ENCODE measurements around the gene IKZF4. TPM values are rescaled to one million over a fixed set of nuclear protein-coding genes. Genes with fewer than 3 reads are reported as not detected.

IKZF4 gene
- total RNA-seq, 1 experiment from 2014 or later: 8.5 TPM

GRCh38 chr12:55996201-55996714 lies 24.6 kb upstream of the IKZF4 start:
- ATAC-seq (peak; percentile 23; the same call in 1 of the 2 replicates), DNase-seq (ENCODE audit: low read depth, low spot score) (no peak)
- H3K27me3 ChIP-seq (ENCODE audit: insufficient read depth, low read length): no peaks in the 10 kb centered on the region
- peak overlapping the region; percentile 37 for H2AFZ ChIP-seq (ENCODE audit: low read depth, low read length, poor library complexity, severe bottlenecking)
- no TSS peak for BruUV-seq (replicated peaks)
- RAD21 ChIA-PET (ENCODE audit: low non-redundant PET in 1 of 2, low total read pairs in 2 of 2, uncharacterized antibody in 2 of 2, unreplicated experiment in 2 of 2): interaction anchor here (0.8 to 2.0 kb wide), 4 partner anchors 22 to 44 kb away, joined by 3 to 6 read pairs (median 5); partner anchors contain the start of gene RAB5B (in 1 of the 2)
- no peaks in the 10 kb centered on the region for H3K9me3 ChIP-seq (ENCODE audit: control insufficient read depth in 1 of 2, insufficient read depth in 1 of 2, low read depth in 1 of 2, low read length in 2 of 2)
- TF ChIP-seq POLR2AphosphoS5 (IDR thresholded peaks at IDR 0.05; ENCODE audit: low read depth, low read length): no peak
- no peak for TF ChIP-seq FOSL1 (IDR thresholded peaks at IDR 0.05; ENCODE audit: low read depth)
- TF ChIP-seq CBX3 (IDR thresholded peaks at IDR 0.05; ENCODE audit: low read depth): 0 out of 2 replicates have a peak, but pooled peaks have one; percentile 25
- TF ChIP-seq YY1 (IDR thresholded peaks at IDR 0.05; ENCODE audit: extremely low read depth, insufficient replicate concordance, low read depth, low read length): no peak
- no peak for TF ChIP-seq SIN3A (IDR thresholded peaks at IDR 0.05; ENCODE audit: low read depth)
- peak; percentile 85 for TF ChIP-seq RAD21 (IDR thresholded peaks at IDR 0.05; ENCODE audit: low read depth)
- peak; percentile 24; the same call in 1 of the 2 replicates for TF ChIP-seq SP1 (IDR thresholded peaks at IDR 0.05; ENCODE audit: low read depth)
- no peak for TF ChIP-seq REST (IDR thresholded peaks at IDR 0.05; ENCODE audit: low read depth)
- peak; percentile 73 to 94 (median 84) for TF ChIP-seq CTCF (IDR thresholded peaks at IDR 0.05 in 2 of 3, conservative IDR thresholded peaks at IDR 0.05 in 1 of 3; ENCODE audit: borderline replicate concordance in 1 of 3, insufficient read depth in 1 of 3, low read depth in 2 of 3, low read length in 2 of 3)
- no peak for TF ChIP-seq ZBTB33 (IDR thresholded peaks at IDR 0.05; ENCODE audit: extremely low read depth, insufficient replicate concordance, low read length)
- TF ChIP-seq SRF (IDR thresholded peaks at IDR 0.05; ENCODE audit: low read depth): no peak
- peak overlapping the region; percentile 73 for H3K9ac ChIP-seq (ENCODE audit: low read length)
- no peaks in the 10 kb centered on the region for H3K9me2 ChIP-seq (ENCODE audit: insufficient read depth)
- peaks cover 8 to 20% of the 10 kb centered on the region in 2 experiments; a peak in 2 of 4 replicates for H3K36me3 ChIP-seq (ENCODE audit: control insufficient read depth in 1 of 2, insufficient read depth in 2 of 2, low read length in 2 of 2)
- H4K20me1 ChIP-seq (ENCODE audit: insufficient read depth): no peaks in the 10 kb centered on the region
- CTCF ChIA-PET: interaction anchor here (0.5 to 3.5 kb wide), 21 partner anchors 12 to 259 kb away, joined by 3 to 48 read pairs (median 4); partner anchors contain the start of genes DNAJC14, ERBB3, MYL6 and RAB5B
- H3K4me3 ChIP-seq (replicated peaks in 1 of 2; ENCODE audit: low read depth in 1 of 2, low read length in 2 of 2): peak overlapping the region; percentile 62 to 76
- H3K79me2 ChIP-seq (ENCODE audit: insufficient read depth, low read length): no peaks in the 10 kb centered on the region
- POLR2A ChIA-PET: interaction anchor here (0.6 to 2.8 kb wide), 6 partner anchors 10 to 314 kb away, joined by 3 to 22 read pairs (median 4); partner anchors contain the start of gene ZC3H10
- peaks cover 8 to 15% of the 10 kb centered on the region in 2 experiments; a peak in 3 of 4 replicates for H3K4me1 ChIP-seq (ENCODE audit: control insufficient read depth in 1 of 2, insufficient read depth in 2 of 2, low read length in 2 of 2)
- peak overlapping the region; percentile 88 for H3K4me2 ChIP-seq (ENCODE audit: low read length)
- intact Hi-C loops (cut with micrococcal nuclease): loop anchor here (1.0 to 5.0 kb wide), 3 partner anchors 33 to 121 kb away; partner anchors contain the start of genes RPL41, RPS26 and ZC3H10
- H3K27ac ChIP-seq (ENCODE audit: low read depth, low read length): peak overlapping the region; percentile 63

All from HCT116 (cell line).